ENCODE results near the gene ROBO3. TPM values are rescaled to one million over a fixed set of nuclear protein-coding genes. Genes with fewer than 3 reads are reported as not detected.

The ROBO3 gene
- total RNA-seq, 2 experiments from 2014 or later: 26.2 to 27.2 TPM

DNA sequence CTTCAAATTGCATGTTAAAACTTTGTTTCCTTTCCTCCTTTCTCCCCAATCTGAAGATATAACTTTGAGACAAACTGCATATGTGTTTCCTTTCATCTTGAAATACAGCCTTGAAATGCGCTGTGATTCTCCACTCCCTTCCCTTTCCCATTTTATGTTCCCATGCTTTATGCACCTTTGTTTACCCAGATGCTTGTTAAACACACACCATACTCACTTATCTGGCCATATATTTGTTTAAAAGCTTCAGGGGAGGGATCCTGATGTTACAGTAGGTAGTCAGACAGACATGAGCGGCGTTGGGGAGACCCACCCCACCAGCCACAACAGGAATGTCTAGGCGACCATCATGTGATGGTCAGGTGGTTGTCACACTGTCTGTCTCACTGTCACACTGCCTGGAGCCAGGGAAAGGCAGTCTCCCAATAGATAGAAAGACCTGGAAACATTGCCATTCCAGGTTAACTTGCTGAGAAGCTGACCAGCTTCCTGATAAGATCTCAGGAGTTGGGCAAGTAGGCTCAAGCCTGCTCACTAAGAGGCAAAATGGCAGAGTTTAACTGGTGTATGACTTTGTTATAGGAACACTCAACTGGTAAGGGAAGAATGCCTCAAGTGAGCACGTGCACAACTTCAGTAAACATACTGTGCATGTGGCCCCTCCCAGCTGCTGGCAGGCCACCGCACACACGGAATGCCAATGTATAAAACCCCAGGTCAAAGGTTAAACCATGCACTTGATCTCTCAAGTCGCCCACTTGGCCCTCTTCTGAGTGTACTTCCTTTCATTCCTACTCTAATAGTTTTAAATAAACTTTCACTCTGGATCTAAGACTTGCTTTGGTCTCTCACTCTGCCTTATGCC is 41.5 kb upstream of the ROBO3 start:
- H3K27me3 ChIP-seq (ENCODE audit: control insufficient read depth in 1 of 2, insufficient read depth in 2 of 2, low read length in 2 of 2): peaks cover 0 to 28% of the 10 kb centered on the region in 2 experiments
- Mint-ChIP-seq H3K4me3 (no peak overlapping the region), H3K9me3 (no peaks in the 10 kb centered on the region), H3K27ac (no peak overlapping the region), H3K27me3 (peaks cover 69% of the 10 kb centered on the region), H3K36me3 (ENCODE audit: low read depth) (no peaks in the 10 kb centered on the region), H3K4me1 (ENCODE audit: low read depth) (no peaks in the 10 kb centered on the region)
- H3K9me3 ChIP-seq (ENCODE audit: control insufficient read depth in 1 of 2, insufficient read depth in 1 of 2, low read length in 2 of 2): no peaks in the 10 kb centered on the region
- intact Hi-C loops (cut with DNase I, micrococcal nuclease): no loop called here
- no peak for DNase-seq
- H3K36me3 ChIP-seq (ENCODE audit: insufficient read depth, low read length): no peaks in the 10 kb centered on the region
- TF ChIP-seq, protein P1, sequence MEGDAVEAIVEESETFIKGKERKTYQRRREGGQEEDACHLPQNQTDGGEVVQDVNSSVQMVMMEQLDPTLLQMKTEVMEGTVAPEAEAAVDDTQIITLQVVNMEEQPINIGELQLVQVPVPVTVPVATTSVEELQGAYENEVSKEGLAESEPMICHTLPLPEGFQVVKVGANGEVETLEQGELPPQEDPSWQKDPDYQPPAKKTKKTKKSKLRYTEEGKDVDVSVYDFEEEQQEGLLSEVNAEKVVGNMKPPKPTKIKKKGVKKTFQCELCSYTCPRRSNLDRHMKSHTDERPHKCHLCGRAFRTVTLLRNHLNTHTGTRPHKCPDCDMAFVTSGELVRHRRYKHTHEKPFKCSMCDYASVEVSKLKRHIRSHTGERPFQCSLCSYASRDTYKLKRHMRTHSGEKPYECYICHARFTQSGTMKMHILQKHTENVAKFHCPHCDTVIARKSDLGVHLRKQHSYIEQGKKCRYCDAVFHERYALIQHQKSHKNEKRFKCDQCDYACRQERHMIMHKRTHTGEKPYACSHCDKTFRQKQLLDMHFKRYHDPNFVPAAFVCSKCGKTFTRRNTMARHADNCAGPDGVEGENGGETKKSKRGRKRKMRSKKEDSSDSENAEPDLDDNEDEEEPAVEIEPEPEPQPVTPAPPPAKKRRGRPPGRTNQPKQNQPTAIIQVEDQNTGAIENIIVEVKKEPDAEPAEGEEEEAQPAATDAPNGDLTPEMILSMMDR (IDR thresholded peaks at IDR 0.05): no peak
- H3K27ac ChIP-seq (ENCODE audit: low read depth in 1 of 2, low read length in 2 of 2): no peak overlapping the region
- ChIA-PET POLR2A (no interaction called here), CTCF (no interaction called here)
- no peaks in the 10 kb centered on the region for H3K4me1 ChIP-seq (ENCODE audit: insufficient read depth, low read length)
- no peak overlapping the region for H3K4me3 ChIP-seq (ENCODE audit: low read length)
- ATAC-seq (ENCODE audit: poor library complexity): no peak

DNA sequence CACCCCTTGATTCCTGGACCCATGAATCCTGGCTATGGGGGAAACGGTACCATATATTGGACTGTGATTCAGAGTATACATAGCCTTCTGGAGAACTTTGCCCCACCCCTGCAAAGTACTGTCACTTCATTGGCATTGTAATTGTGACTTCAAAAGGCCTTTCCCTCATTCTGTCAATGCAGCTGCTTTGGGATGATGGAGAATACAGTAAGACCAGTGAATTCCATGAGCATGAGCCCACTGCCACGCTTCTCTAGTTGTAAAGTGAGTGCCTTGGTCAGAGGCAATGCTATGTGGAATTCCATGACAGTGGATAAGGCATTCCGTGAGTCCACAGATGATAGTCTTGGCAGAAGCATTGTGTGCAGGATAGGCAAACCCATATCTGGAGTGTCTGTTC is 39.4 kb upstream of the ROBO3 start:
- Mint-ChIP-seq H3K9me3 (no peaks in the 10 kb centered on the region), H3K27ac (no peak overlapping the region), H3K4me1 (ENCODE audit: low read depth) (no peaks in the 10 kb centered on the region), H3K36me3 (ENCODE audit: low read depth) (no peaks in the 10 kb centered on the region), H3K27me3 (peaks cover 51% of the 10 kb centered on the region), H3K4me3 (no peak overlapping the region)
- intact Hi-C loops (cut with DNase I, micrococcal nuclease): no loop called here
- TF ChIP-seq, protein P1 (IDR thresholded peaks at IDR 0.05): no peak
- ChIA-PET CTCF (no interaction called here), POLR2A (no interaction called here)
- ATAC-seq (ENCODE audit: poor library complexity) (no peak), DNase-seq (no peak)
- Histone ChIP-seq H3K4me3 (ENCODE audit: low read length) (no peak overlapping the region), H3K4me1 (ENCODE audit: insufficient read depth, low read length) (no peaks in the 10 kb centered on the region), H3K36me3 (ENCODE audit: insufficient read depth, low read length) (no peaks in the 10 kb centered on the region), H3K27me3 (ENCODE audit: control insufficient read depth in 1 of 2, insufficient read depth in 2 of 2, low read length in 2 of 2) (peaks cover 0 to 25% of the 10 kb centered on the region in 2 experiments), H3K27ac (ENCODE audit: low read depth in 1 of 2, low read length in 2 of 2) (no peak overlapping the region), H3K9me3 (ENCODE audit: control insufficient read depth in 1 of 2, insufficient read depth in 1 of 2, low read length in 2 of 2) (no peaks in the 10 kb centered on the region)

DNA sequence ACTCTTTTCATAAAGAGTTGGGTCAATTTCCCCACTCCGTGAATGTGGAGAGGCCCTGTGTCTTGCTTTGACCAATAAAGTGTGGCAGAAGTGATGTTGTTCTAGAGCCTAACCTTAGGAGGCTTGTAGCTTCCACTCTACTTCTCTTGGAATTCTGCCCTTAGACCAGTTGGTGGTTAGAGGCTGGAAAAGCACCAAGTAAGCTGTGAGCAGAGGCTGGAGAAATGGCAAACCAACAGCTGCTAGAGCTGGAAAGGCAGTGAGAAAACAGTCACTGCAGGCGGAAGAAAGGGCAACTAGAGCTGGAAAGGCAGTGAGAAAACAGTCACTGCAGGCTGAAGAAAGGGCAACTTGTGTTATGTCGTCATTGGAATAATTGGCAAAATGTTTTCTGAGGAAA is 35.2 kb upstream of the ROBO3 start:
- Mint-ChIP-seq H3K4me1 (ENCODE audit: low read depth) (no peaks in the 10 kb centered on the region), H3K36me3 (ENCODE audit: low read depth) (no peaks in the 10 kb centered on the region), H3K27me3 (peaks cover 37% of the 10 kb centered on the region), H3K27ac (no peak overlapping the region), H3K4me3 (no peak overlapping the region), H3K9me3 (no peaks in the 10 kb centered on the region)
- H3K27ac ChIP-seq (ENCODE audit: low read depth in 1 of 2, low read length in 2 of 2): no peak overlapping the region
- peaks cover 6 to 17% of the 10 kb centered on the region in 2 experiments for H3K27me3 ChIP-seq (ENCODE audit: control insufficient read depth in 1 of 2, insufficient read depth in 2 of 2, low read length in 2 of 2)
- ChIA-PET CTCF (no interaction called here), POLR2A (no interaction called here)
- no peak overlapping the region for H3K4me3 ChIP-seq (ENCODE audit: low read length)
- DNase-seq: no peak
- no peaks in the 10 kb centered on the region for H3K4me1 ChIP-seq (ENCODE audit: insufficient read depth, low read length)
- no peaks in the 10 kb centered on the region for H3K36me3 ChIP-seq (ENCODE audit: insufficient read depth, low read length)
- H3K9me3 ChIP-seq (ENCODE audit: control insufficient read depth in 1 of 2, insufficient read depth in 1 of 2, low read length in 2 of 2): no peaks in the 10 kb centered on the region
- TF ChIP-seq, protein P1 (IDR thresholded peaks at IDR 0.05): no peak
- intact Hi-C loops (cut with DNase I, micrococcal nuclease): loop anchor here in 1 of 2 experiments (10.0 kb wide), 1 partner anchor 415 kb away; no protein-coding TSS in a partner anchor
- no peak for ATAC-seq (ENCODE audit: poor library complexity)

Data from CD4-positive, alpha-beta T cell (primary cell).